Epithelial cell of prostate (primary cell): ENCODE measurements around the gene IKZF3.
"Not testable (repeated sequence)": the region's sequence is repeated elsewhere in the genome, so short reads cannot be mapped to it uniquely, and the experiment has no call there.

Source experiments
- DNase-seq: peaks from one replicate; pipeline ENCODE4 v3.0.0-alpha.2; 2011; ENCODE audit warnings: low read depth, low spot score
- H3K27ac ChIP-seq: fragments of 450-650 bp; 2 replicates; pipeline ENCODE4 v1.5.1; 2017; ENCODE audit warnings: mild to moderate bottlenecking

IKZF3 gene

GRCh38 chr17:39787743-39788484 is 76.2 kb downstream of the IKZF3 start:
- DNase-seq = no peak
- peak overlapping the region; percentile 38 for H3K27ac ChIP-seq

- H3K27ac ChIP-seq = peak overlapping the region; percentile 38
- DNase-seq = no peak
These were observed 77.1 kb downstream of the IKZF3 start for GRCh38 chr17:39787041-39787440.

GRCh38 chr17:39782980-39783379 is 81.1 kb downstream of the IKZF3 start:
- no peak for DNase-seq
- peak overlapping the region; percentile 81 for H3K27ac ChIP-seq

DNA sequence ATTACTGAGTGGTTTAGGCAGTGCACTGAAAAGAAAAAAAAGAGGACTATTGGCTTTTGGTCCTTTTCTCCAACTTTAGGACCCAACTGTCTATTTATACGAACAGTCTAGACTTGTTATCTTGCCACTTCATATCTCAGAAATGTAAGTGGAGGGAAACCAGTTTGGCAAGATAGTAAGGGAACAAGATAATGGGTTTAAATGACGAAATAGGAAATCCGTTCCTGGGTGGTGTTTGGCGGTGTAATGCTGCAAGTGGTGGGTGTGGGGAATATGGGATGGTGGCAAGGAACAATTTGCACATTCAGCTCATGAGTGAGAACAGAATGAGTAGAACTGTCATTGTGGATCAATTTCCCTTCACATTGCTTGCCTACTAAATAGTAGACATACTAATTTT is 81.6 kb downstream of the IKZF3 start:
- peak; percentile 70 for DNase-seq
- H3K27ac ChIP-seq = peak overlapping the region; percentile 81

GRCh38 chr17:39781861-39782213 is 82.3 kb downstream of the IKZF3 start:
- H3K27ac ChIP-seq = peak overlapping the region; percentile 81
- DNase-seq = no peak

DNA sequence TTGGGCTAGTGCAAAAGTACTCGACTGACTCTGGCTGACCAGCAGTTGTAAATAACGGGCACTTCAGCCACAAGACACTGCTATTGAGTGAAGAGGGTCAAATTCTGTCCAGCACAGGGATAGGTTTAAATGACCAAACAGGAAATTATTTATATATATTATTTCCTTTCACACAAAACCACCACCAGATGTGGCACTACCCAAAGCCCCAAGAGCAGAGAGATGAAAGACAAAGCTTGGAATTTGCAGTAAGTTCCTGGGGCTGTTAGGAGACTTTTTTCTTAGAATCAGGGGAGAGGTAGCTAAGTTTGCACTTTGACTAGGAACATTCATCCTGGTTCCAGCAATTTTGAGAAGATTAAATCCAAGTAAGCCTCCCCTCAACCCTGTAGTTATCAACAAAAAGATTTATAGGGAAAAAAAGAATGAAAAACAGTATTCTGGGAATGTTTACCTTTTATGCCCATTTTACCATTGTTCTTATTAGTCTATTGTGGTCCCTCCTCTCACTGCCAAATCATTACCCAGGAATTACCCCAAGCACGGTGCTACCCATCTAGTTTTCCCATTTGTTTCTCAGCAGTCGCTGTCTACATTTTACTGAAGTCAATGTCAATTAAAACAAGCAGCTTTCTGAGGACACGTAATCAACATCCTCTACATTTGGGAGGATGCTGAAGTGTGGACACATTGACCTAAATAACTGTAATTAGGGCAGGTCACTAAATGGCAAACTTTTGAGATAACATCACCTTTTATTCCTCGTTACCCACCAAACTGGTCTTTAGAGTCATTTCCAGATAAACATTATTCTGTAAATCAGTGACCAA is 82.9 kb downstream of the IKZF3 start:
- H3K27ac ChIP-seq = peak overlapping the region; percentile 81

DNA sequence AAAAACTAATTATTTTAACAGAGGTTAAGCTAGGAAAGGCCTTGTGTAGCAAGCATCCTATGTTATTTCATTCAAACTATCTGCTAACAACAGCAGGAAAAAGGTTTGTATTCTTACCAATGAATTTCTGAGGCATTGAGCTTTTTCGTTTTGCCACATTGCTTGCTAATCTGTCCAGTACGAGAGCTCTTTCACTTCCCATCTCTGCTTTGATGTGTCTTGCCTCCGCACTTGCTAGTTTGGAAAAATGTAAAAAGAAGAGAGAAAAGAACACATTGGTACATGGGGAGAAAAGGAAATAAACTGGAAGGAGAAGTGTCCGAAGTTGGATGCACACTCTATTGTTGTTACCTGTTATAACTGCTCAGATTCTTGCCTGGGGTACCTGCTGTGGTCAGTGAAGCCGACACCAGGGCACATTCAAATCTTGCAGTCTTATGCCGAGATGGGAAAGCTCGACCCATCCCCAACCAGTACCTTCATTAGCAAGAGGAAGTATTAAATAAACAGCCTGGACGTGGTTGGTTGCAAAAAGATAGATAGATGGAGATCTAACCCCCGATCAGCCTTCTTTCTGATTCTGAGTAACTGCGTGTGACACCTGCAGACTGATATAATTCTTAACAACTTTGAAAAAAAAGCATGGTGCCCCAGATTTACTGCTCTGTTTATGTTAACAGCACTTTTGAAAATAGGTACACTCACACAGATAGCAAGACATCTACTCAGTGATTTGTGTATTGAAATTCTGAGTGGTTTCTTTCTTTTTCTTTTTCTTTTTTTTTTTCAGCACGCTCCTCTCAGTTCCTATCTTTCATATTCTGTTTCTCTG is 86.4 kb downstream of the IKZF3 start:
- no peak overlapping the region for H3K27ac ChIP-seq
- DNase-seq = no peak

More for the DNA sequence above, 82.9 kb downstream of the IKZF3 start:
- no peak for DNase-seq

DNA sequence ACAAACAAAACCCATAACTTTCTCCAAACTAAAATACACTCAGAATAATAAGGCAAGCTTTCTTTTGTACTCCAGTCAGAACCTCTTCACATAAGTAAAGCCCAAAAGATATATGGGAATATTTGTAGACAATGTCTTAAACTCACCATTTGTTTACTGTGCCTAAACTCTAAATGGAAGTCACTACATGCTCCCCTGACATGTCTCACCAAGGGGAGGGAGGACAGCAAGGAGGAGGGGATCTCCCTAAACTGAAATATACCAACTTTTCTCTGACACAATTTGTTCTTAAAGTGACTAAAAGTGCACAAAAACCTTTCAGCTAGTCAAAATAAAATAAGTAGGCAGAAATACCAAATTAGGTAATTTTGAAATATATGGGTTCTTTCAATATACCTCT is 87.9 kb downstream of the IKZF3 start:
- DNase-seq = no peak
- H3K27ac ChIP-seq = no peak overlapping the region

GRCh38 chr17:39775031-39775430 is 89.1 kb downstream of the IKZF3 start:
- DNase-seq = no peak
- H3K27ac ChIP-seq = no peak overlapping the region

DNA sequence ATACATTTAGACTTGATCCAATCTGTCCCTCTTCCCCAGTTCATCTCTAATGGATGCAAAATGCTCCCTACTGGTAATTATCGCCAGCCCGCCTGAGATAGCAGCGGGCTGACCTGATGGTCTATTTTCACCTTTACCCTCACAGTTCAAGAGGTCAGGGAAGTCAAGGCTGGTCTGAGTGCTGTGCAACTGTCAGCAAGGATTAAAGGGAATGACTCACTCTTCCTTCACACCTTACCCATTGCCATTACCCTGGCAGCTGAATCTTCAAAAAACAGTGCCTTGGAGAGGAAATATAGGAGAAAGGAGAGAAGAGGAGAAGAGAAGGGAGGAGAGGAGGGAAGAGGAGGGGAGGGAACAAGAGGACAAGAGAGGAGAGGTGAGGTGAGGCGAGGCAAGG is 90.1 kb downstream of the IKZF3 start:
- DNase-seq = no peak
- no peak overlapping the region for H3K27ac ChIP-seq

DNA sequence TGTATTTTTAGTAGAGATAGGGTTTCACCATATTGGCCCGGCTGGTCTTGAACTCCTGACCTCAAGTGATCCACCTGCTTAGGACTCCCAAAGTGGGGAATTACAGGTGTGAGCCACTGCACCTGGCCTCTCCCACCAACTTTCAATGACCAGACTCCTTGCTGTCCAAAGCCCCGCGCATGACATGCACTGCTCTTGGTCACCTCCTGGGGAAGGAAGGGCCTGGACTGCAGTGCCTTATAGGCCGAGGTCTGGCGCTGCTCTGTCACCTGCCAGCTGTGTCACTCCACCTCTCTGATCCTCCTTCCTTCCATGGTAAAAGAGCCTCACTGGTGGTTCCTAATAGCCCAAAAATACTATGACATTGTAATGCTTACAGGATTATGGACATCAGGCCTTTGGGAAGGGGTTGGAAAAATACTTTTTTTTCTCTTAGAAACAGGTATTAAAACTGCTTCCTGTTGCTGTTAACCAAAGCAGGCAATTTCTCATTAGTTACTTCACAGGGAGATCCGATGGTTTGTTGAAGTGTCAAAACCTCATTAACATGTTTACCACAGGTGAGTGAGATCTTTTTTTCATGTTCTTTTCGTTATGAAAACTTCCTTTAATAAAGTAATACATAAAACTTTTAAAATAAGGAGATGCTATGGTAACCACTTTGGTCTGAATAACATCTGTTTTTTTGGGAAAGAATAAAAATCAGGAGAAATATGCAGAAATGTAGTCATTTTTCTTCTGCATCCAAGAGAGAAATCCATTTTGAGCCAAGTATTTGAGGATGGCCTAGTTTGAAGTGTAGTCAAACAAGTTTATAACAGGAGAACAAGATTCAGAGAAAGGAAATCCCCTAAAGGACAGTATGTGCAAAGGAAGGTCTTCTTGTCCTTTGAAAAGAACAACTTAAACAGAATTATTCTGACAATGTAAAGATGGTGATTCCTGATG is 90.9 kb downstream of the IKZF3 start:
- H3K27ac ChIP-seq = no peak overlapping the region
- DNase-seq = no peak

GRCh38 chr17:39772415-39772814 is 91.7 kb downstream of the IKZF3 start:
- H3K27ac ChIP-seq = no peak overlapping the region
- no peak for DNase-seq

- peak overlapping the region; percentile 30 for H3K27ac ChIP-seq
- peak; percentile 99 for DNase-seq
These were observed 94.0 kb downstream of the IKZF3 start for GRCh38 chr17:39769974-39770587.

DNA sequence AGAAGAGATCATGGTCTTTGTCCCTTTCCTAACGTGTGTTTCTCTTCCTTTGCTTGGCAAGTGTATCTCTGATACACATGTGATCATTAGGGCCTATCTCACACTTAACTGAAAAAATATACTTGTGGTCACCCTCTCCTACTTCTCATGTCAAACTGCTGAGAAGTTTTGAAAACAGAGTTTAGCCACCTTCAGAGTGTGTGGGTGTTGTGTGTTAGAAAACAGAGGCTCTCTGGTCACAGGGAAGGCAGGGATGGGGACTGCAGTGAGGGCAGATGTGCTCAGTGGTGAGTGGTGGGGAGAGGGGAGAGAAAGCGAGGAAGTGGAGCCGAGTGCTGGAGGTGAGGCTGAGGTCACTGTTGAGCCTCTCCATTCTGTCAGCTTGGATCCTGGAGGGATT is 97.0 kb downstream of the IKZF3 start:
- no peak overlapping the region for H3K27ac ChIP-seq
- no peak for DNase-seq

DNA sequence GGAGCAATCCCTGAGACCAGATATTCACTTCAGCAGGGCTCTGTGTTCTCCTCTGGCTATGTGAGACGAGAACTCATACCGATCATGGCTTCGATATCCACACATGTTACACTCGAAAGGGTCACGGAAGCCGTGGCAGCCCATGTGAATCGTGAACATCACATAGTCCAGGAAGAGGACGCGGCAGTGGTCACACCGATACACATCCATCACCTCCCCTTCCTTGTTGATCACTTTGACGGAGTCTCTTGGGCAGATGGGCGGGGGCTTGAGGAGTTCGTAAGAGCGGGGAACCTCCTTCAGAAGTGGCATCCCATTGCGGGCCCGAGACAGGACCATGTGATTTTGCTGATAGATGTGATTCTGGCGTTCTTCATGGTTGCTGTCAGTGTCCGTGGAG is 98.3 kb downstream of the IKZF3 start:
- DNase-seq = no peak
- H3K27ac ChIP-seq = no peak overlapping the region

GRCh38 chr17:39765175-39765574 is 98.9 kb downstream of the IKZF3 start:
- no peak for DNase-seq

GRCh38 chr17:39764171-39764570 is 99.9 kb downstream of the IKZF3 start:
- H3K27ac ChIP-seq, DNase-seq: not testable (repeated sequence)

More at GRCh38 chr17:39765175-39765574, 98.9 kb downstream of the IKZF3 start:
- H3K27ac ChIP-seq = no peak overlapping the region

DNA sequence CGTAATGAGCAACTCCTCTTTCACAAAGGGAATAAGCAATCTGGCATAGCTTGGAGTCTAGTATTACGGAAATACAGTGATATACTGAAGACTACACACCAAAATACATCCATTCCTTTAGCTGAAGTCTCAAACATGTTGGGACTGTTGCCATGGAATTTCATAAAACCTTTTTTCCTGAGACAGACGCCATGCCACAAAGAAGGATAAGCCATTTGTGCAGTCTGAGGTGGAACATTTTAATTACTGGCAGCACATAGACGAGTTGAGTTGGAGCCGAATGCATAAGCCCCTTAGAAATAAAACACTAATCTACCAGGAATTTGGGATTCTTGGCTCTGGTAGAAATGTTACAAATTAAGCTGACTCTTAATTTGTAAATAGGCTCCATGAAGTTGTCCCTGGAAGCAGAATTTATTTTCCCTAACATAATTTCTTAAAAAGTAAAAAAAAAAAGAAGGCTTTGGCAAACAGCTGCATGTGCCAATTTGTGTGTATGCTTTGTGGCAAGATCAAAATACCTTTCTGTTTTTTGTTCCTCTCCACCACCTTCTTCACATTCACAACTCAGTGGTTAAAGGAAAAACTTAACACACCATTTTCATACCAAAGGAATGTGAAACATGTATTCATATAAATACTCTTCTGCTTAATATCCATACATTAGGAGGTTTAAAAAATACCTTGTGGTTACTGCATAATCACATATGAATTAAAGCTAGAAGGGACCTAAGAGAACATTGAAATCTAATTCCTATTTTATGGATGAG is 100.9 kb downstream of the IKZF3 start:
- DNase-seq = no peak
- H3K27ac ChIP-seq = no peak overlapping the region
